ENCODE results near the gene MED25.

- TF ChIP-seq EZH2 (IDR thresholded peaks at IDR 0.05; ENCODE audit: borderline replicate concordance): no peak
- TF ChIP-seq, protein P1, sequence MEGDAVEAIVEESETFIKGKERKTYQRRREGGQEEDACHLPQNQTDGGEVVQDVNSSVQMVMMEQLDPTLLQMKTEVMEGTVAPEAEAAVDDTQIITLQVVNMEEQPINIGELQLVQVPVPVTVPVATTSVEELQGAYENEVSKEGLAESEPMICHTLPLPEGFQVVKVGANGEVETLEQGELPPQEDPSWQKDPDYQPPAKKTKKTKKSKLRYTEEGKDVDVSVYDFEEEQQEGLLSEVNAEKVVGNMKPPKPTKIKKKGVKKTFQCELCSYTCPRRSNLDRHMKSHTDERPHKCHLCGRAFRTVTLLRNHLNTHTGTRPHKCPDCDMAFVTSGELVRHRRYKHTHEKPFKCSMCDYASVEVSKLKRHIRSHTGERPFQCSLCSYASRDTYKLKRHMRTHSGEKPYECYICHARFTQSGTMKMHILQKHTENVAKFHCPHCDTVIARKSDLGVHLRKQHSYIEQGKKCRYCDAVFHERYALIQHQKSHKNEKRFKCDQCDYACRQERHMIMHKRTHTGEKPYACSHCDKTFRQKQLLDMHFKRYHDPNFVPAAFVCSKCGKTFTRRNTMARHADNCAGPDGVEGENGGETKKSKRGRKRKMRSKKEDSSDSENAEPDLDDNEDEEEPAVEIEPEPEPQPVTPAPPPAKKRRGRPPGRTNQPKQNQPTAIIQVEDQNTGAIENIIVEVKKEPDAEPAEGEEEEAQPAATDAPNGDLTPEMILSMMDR (IDR thresholded peaks at IDR 0.05; ENCODE audit: poor library complexity): no peak
- TF ChIP-seq EZH2phosphoT487 (IDR thresholded peaks at IDR 0.05; ENCODE audit: low read depth, severe bottlenecking, unreplicated experiment): no peak
Observed at GRCh38 chr19:49846408-49846807, 28.3 kb downstream of the MED25 start.

Data from hepatocyte (in vitro differentiated cells).